Islet precursor cell (in vitro differentiated cells): Measurements from ENCODE around the gene SIGLEC11.
"Not testable (repeated sequence)": the region's sequence is repeated elsewhere in the genome, so short reads cannot be mapped to it uniquely, and the experiment has no call there.

Source experiments
- DNase-seq: peaks from one replicate; pipeline ENCODE4 v3.0.0-alpha.2; 2018

Gene SIGLEC11, protein sequence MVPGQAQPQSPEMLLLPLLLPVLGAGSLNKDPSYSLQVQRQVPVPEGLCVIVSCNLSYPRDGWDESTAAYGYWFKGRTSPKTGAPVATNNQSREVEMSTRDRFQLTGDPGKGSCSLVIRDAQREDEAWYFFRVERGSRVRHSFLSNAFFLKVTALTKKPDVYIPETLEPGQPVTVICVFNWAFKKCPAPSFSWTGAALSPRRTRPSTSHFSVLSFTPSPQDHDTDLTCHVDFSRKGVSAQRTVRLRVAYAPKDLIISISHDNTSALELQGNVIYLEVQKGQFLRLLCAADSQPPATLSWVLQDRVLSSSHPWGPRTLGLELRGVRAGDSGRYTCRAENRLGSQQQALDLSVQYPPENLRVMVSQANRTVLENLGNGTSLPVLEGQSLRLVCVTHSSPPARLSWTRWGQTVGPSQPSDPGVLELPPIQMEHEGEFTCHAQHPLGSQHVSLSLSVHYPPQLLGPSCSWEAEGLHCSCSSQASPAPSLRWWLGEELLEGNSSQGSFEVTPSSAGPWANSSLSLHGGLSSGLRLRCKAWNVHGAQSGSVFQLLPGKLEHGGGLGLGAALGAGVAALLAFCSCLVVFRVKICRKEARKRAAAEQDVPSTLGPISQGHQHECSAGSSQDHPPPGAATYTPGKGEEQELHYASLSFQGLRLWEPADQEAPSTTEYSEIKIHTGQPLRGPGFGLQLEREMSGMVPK

DNA sequence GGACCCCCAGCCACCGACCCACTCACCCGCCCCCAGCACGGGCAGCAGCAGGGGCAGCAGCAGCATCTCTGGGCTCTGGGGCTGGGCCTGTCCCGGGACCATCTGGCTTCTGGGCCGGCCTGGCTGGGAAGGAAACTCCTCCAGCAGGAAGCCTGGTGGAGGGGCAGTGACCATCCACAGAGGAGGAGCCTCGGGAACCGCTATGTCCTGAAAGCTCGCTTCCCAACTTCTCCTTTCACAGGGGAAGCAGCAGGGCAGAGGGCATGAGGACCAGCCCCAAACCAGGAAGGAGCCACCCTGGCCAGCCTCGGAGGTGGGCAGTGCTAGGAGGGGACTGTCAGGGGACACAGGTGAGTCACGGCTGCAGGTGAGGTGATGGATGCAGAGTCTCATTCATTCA, at the start of gene SIGLEC11:
SIGLEC11 (minus strand) TSS at position 193 of the 400 bp plus-strand sequence; CDS start at position 102, 91 bp downstream.
- not testable (repeated sequence) for DNase-seq

DNA sequence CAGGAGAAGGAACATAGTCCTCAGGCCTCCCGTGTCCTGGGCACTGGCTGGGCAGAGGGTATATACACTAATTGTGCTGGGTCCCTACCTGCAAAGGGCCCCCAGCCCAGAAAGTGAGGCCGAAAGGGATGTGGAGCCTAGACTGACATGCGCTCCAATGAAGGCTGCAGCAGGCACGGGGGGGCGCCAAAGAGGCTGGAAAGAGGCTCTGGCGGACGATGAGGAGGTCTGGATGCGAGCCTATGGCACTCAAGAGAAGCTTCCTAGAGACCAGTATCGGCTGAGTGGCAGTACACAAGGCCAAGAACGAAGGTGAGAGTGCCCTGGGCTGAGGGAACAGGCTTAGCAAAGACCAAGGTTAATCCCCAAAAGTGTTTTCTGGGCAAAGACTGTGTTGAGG, 47.6 kb upstream of the SIGLEC11 start:
- peak; percentile 70 for DNase-seq

DNA sequence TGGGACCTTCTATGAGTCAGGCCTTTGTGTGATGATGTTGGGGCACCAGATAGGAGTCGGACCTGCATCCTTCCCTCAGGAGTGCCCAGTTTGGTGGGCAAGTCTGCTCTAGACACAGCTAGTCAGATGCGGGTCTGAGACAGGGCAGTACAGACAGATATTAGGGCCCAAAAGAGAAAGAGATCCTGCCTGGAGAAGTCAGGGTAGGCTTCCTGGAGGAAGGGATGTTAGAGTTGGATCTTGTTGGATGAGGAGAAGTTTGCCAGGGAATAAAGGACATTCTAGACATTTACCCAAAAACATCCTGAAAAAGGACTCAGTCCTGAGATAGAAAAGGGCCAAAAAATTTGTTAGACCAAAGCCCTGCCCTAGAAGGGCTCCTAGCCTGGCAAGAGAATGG, 47.0 kb upstream of the SIGLEC11 start:
- DNase-seq, result no peak

DNA sequence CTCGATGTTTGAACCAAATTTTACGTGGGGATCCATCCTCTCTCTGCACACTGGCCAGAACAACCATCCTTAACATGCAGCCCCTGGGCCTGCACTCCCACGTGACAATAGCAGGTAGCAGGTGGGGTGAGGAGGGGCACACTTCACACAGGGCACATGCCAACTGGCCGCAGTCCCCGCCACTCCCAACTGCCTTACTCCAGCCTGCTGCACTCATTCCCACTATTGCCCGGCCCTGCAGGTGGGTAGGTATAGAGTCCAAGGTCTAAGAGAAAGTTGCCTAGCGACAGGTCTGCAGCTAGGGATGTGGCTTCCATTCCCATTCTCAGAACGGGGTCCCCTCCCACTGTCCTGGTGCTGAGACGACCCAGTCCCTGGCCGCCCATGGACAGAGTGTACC, 46.2 kb upstream of the SIGLEC11 start:
- DNase-seq, result no peak

DNA sequence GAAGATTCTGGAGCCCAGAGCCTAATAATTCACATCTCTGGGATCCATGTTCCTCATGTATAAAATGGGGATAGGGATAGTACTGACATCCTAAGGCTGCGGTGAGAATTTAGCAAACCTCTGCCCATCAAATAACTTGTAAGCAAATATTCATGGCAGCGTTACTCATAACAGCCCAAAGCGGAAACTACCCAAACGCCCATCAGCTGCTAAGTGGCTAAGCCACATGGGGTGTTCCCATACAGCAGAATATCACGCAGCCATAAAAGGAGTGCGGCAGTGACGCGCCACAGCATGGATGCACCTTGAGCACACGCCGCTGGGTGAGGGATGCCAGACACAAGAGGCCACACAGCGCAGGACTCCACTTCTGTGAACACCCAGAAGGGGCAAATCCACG, 44.5 kb upstream of the SIGLEC11 start:
- DNase-seq, result no peak

DNA sequence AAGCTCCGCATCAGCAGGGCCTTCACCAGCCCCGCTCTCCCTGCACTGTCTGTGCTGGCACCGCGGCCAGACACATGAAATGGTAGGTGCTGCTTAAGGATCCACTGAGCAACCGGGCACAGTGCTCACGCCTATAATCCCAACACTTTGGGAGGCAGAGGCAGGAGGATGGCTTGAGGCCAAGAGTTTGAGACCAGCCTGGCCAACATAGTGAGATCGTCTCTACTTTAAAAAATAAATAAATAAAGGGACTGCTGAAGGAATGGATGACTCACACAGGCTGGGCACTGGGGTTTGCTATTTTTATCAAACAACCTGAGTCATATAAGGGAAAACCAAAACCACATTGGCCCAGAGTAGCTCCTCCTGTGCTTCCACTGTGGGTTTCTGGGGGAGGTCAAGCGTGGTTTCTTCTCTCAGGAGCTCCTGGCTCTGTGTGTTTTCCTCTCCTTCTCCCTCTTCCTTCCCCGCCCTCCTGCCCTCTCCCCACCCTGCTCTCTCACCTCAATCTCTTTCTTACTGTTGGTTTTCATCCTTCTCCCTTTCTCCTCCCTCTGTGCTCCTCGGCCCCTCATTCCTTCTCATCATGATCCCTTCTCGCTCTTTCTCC, 42.9 kb upstream of the SIGLEC11 start:
- peak; percentile 61 for DNase-seq

DNA sequence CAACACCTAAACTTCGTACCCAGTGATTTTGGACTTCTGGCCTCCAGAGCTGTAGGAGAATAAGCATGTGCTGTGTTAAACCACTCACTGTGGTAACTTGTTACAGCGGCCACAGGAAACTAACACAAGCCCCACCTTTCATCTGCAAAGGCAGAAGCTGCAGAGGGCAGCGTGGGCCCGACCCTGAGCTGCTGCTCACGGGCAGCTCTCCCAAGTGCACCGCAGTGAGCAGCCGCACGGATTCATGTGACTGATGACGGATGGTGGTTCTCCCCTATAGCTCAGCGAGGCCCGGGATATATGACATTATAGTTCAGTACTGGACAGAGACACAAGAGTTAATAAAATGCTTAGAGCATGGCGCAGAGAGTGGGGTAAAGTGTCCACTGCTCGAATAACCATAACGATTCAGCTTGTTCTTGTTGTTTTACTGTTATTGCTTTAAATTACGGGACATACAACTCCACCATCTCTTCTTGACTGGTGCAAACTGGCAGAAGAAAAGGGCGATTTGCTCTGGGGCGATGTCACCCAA, 42.3 kb upstream of the SIGLEC11 start:
- no peak for DNase-seq

DNA sequence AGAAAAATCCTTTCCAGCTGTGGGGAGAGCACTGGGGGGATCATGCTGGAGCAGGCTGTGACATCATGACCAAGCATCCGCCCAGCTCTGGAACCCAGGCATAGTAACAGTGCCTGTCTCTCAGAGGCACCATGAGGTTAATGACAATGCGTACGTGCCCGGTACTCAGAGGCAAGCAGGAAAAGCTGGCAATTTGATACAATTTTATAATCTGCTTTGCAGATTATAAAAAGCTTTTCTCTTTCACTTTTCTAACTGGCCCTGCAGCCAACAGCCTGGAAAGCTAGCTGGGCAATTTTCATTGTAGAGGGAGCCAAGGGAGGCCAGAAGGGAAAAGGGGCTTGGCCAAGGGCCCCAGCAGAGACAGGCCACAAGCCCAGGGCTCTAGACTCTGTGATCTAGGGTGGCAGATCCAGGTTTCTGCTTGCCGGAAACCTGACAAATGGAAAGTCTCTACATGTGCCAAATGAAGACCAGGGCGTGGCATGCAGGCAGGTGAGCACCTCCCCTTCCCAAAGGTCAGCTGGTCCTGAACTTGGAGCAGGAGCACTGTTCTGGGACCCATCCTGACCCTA, 41.5 kb upstream of the SIGLEC11 start:
- DNase-seq, result no peak

DNA sequence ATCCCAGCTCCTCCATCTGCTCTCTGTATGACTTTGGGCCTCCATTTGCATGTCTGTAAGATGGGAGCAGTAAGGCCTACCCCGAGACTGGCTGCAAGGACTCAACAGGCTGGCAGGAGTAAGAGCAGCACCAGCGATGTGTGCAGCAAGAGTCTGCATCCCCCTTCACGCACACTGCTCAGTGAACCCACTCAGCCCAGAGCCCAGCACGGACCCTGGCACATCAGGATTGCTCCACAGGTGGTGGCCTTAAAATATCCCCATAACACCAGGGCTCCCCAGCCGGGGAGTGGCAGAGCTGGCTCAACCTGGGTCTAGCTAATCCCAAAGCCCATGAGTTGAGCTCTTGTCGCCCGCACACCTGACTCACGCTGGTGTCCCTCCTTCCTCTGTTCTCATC, 40.8 kb upstream of the SIGLEC11 start:
- DNase-seq, result no peak

DNA sequence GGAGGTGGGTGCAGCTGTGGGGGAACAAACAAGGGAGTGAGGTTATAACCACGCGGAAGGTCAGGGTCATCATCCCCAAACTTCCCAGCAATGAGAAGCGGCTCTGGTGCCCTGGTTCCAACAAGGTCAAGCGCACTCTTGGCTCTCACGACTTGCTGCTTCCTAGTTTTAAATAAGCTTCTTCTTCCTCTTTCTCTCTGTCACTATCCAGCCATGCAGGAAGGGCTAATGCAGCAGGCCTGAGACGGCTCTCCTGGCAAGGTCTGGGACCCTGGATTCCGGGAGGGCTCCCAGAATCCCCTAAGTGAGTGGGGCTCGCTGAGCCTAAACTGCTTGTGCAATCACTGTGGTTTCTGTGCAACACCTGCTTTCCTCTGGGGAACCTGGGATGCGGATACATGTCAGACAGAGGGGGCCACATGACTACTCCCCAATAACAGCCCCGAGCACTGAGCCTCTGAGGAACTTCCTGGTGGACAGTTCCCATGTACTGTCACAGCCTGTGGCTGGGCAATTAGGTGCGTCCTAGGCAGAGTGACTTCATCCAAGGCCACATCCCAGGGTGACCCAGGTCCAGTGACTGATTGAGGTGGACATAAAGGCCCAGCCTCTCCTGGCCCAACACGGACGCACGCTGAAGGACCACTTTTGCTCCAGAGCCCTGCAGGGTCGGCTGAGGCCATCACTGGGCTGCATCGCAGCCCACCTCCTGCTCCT, 40.0 kb upstream of the SIGLEC11 start:
- DNase-seq, result no peak

DNA sequence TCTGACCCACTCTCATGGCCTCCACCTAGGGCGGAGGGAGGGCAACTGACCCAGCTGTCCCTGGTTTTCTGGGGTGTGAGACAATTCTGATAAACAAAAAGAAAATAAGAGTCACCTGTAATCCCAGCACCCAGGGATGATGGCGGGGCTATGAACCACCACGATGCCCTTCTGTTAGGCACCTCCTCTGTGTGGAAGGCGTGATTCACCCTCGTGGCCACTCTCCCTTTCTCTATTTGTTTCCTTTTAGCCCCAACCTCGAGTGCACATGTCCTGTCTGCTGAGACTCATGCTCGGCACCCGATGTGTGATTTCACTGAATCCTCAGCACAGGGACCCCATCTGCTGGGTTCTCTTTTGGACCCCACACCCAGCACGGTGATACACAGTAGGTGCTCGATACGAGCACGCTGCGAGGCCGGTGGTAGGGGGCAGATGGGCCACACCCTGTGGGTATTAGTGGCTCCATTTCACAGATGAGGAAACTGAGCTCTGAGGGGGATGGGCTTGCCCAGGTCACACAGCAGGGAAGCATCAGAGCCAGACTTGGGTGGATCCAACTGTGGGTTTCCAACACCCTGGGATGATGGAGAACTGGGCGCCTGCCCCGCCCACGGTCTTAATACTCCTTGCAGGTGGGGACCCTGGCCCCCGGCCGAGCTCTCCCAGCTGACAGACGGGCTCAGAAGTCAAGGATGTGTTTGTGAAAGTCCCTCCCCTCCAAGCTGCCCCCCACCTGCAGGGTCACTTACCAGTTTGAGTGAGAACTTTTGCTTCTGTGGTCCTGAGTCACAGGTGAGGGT, 39.3 kb upstream of the SIGLEC11 start:
- DNase-seq, result no peak

DNA sequence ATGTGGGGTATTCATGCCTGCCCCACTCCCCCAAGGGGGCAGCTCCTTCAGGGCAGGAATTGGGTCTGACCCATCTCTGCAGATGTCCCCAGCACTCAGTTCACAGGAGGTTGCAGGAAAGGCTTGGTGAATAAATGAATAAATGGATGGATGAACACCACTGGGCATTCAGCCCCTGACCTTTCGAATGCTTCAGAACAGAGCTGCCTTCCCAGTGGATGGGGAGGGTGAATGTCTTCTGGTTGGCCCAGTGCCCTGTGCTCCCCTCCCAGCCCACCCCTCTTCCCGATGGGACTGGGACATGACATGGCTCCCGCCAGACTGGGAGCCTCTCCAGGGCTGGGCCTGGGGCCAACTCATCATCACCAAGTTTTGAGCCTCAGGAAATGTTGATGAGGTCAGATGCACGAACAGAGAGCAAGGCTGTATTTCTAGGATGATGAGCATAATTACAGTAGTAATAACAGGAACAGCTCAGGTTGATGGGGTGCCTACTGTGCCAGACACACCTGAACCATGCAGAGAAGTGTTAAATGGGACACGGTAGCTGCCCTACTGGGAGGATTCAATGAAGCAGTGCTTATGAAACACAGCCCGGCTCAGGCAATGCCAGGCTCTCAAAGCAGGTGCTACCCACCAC, 38.5 kb upstream of the SIGLEC11 start:
- DNase-seq, result no peak

DNA sequence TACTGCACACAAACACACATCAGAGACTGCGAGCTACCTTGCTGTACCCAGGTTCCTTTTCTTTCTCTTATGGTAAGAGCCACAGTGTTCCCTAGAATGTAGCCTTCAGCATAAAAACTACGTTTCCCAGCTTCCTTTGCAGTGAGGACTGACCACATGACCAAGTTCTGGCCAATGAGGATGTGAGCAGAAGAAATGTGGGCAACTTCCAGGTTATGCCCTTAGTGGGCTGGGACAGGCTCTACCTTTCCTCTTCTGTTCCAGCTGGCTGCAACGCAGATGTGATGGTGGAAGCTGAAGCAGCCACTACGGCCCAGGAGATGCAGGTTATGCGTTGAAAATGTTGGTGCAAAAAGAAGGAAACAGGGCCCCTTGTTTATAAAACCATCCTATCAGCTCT, 36.7 kb upstream of the SIGLEC11 start:
- DNase-seq, result peak; percentile 58

DNA sequence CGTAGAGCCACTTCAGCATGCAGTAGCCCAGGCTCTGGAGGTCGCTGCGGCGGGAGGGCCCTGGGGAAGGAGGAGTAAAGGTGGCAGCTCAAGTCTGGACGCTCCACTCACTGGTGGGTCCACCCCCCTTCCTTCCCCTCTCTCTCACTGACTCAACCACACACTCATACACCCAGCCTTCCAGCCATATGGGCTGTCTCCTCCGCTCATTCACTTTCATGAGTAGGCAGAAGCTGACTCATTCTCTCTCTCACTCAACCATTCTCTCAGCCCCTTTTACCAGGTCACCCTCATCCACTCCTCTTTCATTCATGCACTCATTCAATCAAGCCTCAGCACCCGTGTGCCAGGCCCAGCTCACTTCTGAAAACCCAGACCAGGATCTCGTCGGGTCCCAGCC, 27.5 kb upstream of the SIGLEC11 start:
- peak; percentile 43 for DNase-seq

DNA sequence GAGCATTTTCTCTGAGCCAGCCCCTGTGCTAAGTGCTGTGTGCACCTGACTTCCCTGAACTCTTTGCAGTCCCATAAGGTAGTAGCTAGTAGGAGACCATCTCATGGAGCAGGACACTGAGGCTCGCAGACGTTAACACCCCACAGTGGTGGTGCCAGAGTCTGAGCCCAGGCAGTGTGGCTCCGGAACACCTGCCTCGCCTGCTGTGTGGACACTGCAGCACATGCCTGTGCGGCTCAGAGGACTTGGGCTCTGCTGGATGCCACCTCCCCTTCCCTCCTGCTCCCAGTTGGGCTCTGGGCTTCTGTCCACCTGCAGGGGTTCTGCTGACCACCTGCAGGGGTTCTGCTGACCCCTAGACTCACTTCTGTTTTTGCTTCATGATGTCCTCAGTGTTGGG, 27.0 kb upstream of the SIGLEC11 start:
- DNase-seq, result peak; percentile 34

DNA sequence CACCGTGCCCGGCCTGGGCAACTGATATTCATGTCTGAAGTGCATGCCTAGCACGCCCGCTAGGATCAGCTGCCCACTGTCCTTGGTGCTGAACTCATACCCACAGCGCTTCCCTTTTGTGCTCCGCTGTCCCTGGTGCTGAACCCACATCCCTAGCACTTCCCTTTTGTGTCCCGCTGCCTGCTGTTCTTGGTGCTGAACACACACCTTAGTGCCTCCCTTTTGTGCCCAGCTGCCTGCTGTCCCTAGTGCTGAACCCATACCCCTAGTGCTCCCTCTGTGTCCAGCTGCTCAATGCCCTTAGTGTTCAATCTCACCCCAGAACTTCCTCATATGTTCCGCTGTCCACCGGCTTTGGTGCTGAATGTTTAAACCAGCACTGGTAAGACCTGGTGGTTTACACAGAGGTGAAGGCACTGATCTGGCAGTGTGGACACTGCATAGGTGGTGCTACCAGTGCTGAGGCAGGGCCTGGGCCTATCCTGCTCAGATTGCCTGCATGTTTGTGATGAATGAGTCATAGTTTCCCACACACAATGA, 26.3 kb upstream of the SIGLEC11 start:
- DNase-seq, result peak; percentile 98

DNA sequence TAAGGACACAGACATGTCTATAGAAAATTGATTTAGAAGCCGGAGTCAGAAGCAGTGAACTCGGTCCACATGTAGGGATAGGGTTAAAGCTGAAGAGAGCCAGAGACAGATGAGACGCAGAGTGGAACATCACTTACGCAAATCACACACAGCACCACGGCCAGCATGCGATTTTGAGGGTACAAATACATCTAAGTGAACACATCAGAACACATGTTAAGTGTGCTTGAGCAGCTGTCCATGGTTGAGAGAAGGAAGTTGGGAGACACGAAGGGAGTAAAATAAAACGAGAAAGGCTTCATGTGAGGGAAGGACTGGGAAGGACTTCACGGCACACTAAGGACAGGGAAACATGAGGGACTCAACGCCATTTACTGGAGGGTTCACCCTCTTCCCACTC, 25.4 kb upstream of the SIGLEC11 start:
- DNase-seq, result no peak

DNA sequence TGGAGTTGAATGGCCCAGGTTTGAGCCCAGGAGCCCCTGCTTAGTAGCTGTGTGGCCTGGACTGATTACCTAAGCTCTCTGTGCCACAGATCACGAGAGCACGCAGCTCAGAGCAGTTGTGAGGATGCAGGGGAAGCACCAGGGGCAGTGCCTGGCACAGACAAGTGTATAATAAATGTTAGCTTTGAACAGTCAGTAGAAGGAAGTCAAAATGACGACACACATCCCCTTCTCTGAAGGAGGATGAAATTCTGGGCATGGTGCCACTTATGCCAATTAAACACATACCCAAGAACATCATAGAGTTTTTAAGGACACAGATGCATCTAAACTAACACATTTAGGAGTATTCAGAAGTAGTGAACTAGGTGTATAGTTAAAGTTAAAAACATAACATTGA, 24.9 kb upstream of the SIGLEC11 start:
- DNase-seq, result no peak

DNA sequence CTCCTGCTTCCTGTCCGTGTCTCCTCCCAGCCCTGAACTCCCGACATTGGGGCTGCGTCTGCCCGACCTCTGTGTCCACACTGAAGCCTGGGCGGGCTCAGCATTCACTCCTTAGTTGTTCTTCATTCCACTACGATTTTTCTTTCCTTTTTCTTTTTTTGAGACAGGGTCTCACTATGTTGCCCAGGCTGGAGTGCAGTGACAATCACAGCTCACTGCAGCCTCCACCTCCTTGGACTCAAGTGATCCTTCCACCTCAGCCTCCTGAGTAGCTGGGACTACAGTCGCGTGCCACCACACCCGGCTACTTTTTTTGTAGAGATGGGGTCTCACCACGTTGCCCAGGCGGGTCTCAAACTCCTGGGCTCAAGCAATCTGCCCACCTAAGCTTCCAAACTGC, 23.5 kb upstream of the SIGLEC11 start:
- no peak for DNase-seq

DNA sequence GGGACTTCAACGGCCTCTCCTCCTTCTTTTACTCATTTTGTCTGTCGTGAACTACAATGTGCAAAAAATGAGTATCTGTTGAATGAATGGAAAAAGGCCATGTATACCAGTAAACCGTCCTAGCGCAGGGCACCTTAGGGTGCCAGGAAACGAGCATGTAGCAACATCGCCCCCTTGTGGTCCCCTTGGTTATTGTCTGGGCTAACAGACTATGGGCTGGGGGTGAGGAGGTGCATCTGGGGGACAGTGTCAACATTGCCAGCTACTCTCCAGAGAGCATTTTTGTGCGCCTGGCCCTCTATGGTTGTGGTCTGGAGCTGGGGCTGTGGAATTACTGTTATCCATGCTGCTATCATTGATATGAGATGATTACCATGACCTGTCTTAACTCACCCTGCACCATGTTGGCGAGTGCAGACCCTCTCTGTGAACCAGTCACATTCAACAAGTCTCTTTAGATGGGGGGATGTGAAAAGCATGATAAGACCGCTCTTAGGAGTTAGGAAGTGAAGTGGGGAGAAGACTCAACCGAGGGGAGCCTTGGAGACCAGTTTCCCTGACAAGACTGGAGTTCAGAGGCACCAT, 22.8 kb upstream of the SIGLEC11 start:
- DNase-seq, result peak; percentile 62
